SK-N-SH (cell line): ENCODE results near the gene IL31. TPM values are rescaled to one million over a fixed set of nuclear protein-coding genes. Genes with fewer than 3 reads are reported as not detected.

Experiments
- CTCF ChIA-PET: fragments of 300-600, 350-600 bp; formaldehyde crosslinking; extraction: SDS; loops from one replicate; lab custom pipeline; 2021; lab: Yijun Ruan, JAX
- POLR2A ChIA-PET: fragments of 350-600 bp; sonication (Branson Sonifier 250); formaldehyde crosslinking; extraction: SDS; loops from one replicate; lab custom pipeline; 2020; ENCODE audit warnings: antibody characterized with exemption, inconsistent platforms; lab: Yijun Ruan, JAX
- DNase-seq: peaks from one replicate; pipeline ENCODE4 v3.0.0; 2012
- H2AFZ ChIP-seq: fragments of 200-600 bp; sonication (generic); 2 replicates; pipeline ENCODE4 v1.8.1; 2016; ENCODE audit warnings: antibody characterized with exemption, mild to moderate bottlenecking, low read depth
- H3F3A ChIP-seq: fragments of 200-600 bp; sonication (generic); replicated peaks from 2 replicates; pipeline ENCODE3; 2016; ENCODE audit warnings: antibody characterized with exemption, mild to moderate bottlenecking; ENCODE audit not compliant: insufficient read depth
- H3K27ac ChIP-seq, 2 experiments: fragments of 200-500 bp in 1 of 2; fragments of 200-600 bp in 1 of 2; sonication (Bioruptor generic) in 1 of 2; sonication (generic), shearing (Covaris generic) in 1 of 2; 2 replicates each; pipeline versions ENCODE4 v1.5.1 to v1.6.1; 2014 to 2016; ENCODE audit warnings: low read depth in 2 of 2, inconsistent platforms in 1 of 2, low read length in 1 of 2, mild to moderate bottlenecking in 1 of 2, mixed read lengths in 1 of 2
- H3K27me3 ChIP-seq: fragments of 200-600 bp; sonication (generic), shearing (Covaris generic); 2 replicates; pipeline ENCODE4 v1.6.1; 2016; ENCODE audit warnings: mixed run types; ENCODE audit not compliant: insufficient read depth
- H3K36me3 ChIP-seq, 2 experiments: fragments of 200-500 bp in 1 of 2; fragments of 200-600 bp in 1 of 2; sonication (Bioruptor generic) in 1 of 2; sonication (generic) in 1 of 2; replicated peaks in 1 of 2; 2 replicates each; pipeline versions ENCODE3 to v1.5.1; 2014 to 2016; ENCODE audit warnings: low read length in 1 of 2, mild to moderate bottlenecking in 1 of 2; ENCODE audit not compliant: insufficient read depth in 2 of 2, control insufficient read depth in 1 of 2
- H3K4me1 ChIP-seq, 2 experiments: fragments of 200-500 bp in 1 of 2; fragments of 200-600 bp in 1 of 2; sonication (Bioruptor generic) in 1 of 2; sonication (generic), shearing (Covaris generic) in 1 of 2; 2 replicates each; pipeline versions ENCODE4 v1.5.1 to v1.6.1; 2014 to 2016; ENCODE audit warnings: low read depth in 1 of 2, low read length in 1 of 2, mixed run types in 1 of 2; ENCODE audit not compliant: insufficient read depth in 2 of 2, control insufficient read depth in 1 of 2
- H3K4me2 ChIP-seq: fragments of 200-600 bp; sonication (generic), shearing (Covaris generic); 2 replicates; pipeline ENCODE4 v1.6.1; 2017; ENCODE audit warnings: mixed run types
- H3K4me3 ChIP-seq, 2 experiments: fragments of 200-500 bp in 1 of 2; fragments of 200-600 bp in 1 of 2; sonication (Bioruptor generic) in 1 of 2; sonication (generic), shearing (Covaris generic) in 1 of 2; 2 replicates each; pipeline versions ENCODE4 v1.5.1 to v1.8.1; 2014 to 2016; ENCODE audit warnings: low read depth in 2 of 2, inconsistent platforms in 1 of 2, low read length in 1 of 2, mild to moderate bottlenecking in 1 of 2, mixed read lengths in 1 of 2, moderate library complexity in 1 of 2
- H3K79me2 ChIP-seq: fragments of 200-600 bp; sonication (generic); 2 replicates; pipeline ENCODE4 v1.8.1; 2017; ENCODE audit warnings: mild to moderate bottlenecking; ENCODE audit not compliant: insufficient read depth
- H3K9ac ChIP-seq: fragments of 200-600 bp; sonication (generic); 2 replicates; pipeline ENCODE4 v1.6.1; 2017; ENCODE audit warnings: mixed run types
- H3K9me2 ChIP-seq: fragments of 200-600 bp; sonication (generic); 2 replicates; pipeline ENCODE4 v1.6.1; 2017; ENCODE audit warnings: mixed run types
- H3K9me3 ChIP-seq: fragments of 200-600 bp; sonication (generic); 2 replicates; pipeline ENCODE4 v1.6.1; 2017; ENCODE audit warnings: mixed run types, mild to moderate bottlenecking, moderate library complexity
- H4K20me1 ChIP-seq: fragments of 200-600 bp; sonication (generic); 2 replicates; pipeline ENCODE4 v1.6.1; 2017; ENCODE audit warnings: mild to moderate bottlenecking, mixed run types; ENCODE audit not compliant: insufficient read depth
- ELF1 ChIP-seq: IDR thresholded peaks from 2 replicates; pipeline ENCODE4 v1.4.0; 2012
- EZH2phosphoT487 ChIP-seq: fragments of 200-600 bp; sonication (generic); IDR thresholded peaks from 2 replicates; pipeline ENCODE4 v1.6.1; 2017; ENCODE audit warnings: low read depth, mixed run types, mild to moderate bottlenecking, antibody characterized with exemption, moderate library complexity, borderline replicate concordance
- FOSL2 ChIP-seq: IDR thresholded peaks from 2 replicates; pipeline ENCODE4 v1.4.0; 2012; ENCODE audit warnings: low read depth, mild to moderate bottlenecking, moderate library complexity, borderline replicate concordance
- FOXJ3 ChIP-seq: sonication (generic); formaldehyde crosslinking; IDR thresholded peaks from 2 replicates; pipeline ENCODE4 v1.5.1; 2020; ENCODE audit warnings: mild to moderate bottlenecking, missing genetic modification reagents
- MEF2A ChIP-seq: IDR thresholded peaks from 2 replicates; pipeline ENCODE4 v1.4.0; 2012; ENCODE audit warnings: low read depth, borderline replicate concordance
- MXI1 ChIP-seq: IDR thresholded peaks from 2 replicates; pipeline ENCODE4 v1.6.1; 2012; ENCODE audit warnings: mild to moderate bottlenecking, low read depth, low read length, improper control_type of control experiment
- NRF1 ChIP-seq: IDR thresholded peaks from 2 replicates; pipeline ENCODE4 v1.6.1; 2012; ENCODE audit warnings: low read depth, mild to moderate bottlenecking, low read length
- RAD21 ChIP-seq: IDR thresholded peaks from 2 replicates; pipeline ENCODE4 v1.6.1; 2012; ENCODE audit warnings: mild to moderate bottlenecking, low read length
- RXRA ChIP-seq: IDR thresholded peaks from 2 replicates; pipeline ENCODE4 v1.4.0; 2012; ENCODE audit warnings: low read depth, mild to moderate bottlenecking, borderline replicate concordance
- SMC3 ChIP-seq: IDR thresholded peaks from 2 replicates; pipeline ENCODE4 v1.6.1; 2012; ENCODE audit warnings: low read depth, low read length, improper control_type of control experiment
- TAF1 ChIP-seq: IDR thresholded peaks from 2 replicates; pipeline ENCODE4 v1.6.1; 2012; ENCODE audit warnings: low read depth, mild to moderate bottlenecking, low read length, moderate library complexity, borderline replicate concordance
- TEAD4 ChIP-seq: IDR thresholded peaks from 2 replicates; pipeline ENCODE4 v1.4.0; 2012; ENCODE audit warnings: mild to moderate bottlenecking, borderline replicate concordance; ENCODE audit not compliant: insufficient read depth
- WGBS: methylation state at CpG from one replicate; pipeline ENCODE4 v1.1.6; 2017; ENCODE audit warnings: low lambda C conversion rate; 5-methylcytosine and 5-hydroxymethylcytosine counted together
- polyA plus RNA-seq, 3 experiments: library from polyadenylated mRNA; depleted of rRNA; stranded (reverse); fragments of >200 nt; gene quantifications; 2 replicates each; pipeline ENCODE4 v1.2.3, GENCODE V29; 2012
- TF ChIP-seq, protein P1 (sequence below): fragments of 200-600 bp; sonication (generic); IDR thresholded peaks from 2 replicates; pipeline ENCODE4 v1.6.1; 2017; ENCODE audit warnings: antibody characterized with exemption, mild to moderate bottlenecking, moderate library complexity
- TF ChIP-seq, protein P2 (sequence below): IDR thresholded peaks from 2 replicates; pipeline ENCODE4 v1.4.0; 2012; ENCODE audit warnings: low read depth, borderline replicate concordance
- TF ChIP-seq, protein P3 (sequence below): IDR thresholded peaks from 2 replicates; pipeline ENCODE4 v1.4.0; 2012; ENCODE audit warnings: low read depth

The IL31 gene
- polyA plus RNA-seq, 1 of the 3 experiments (the other 2 are of a cell fraction), result not detected

GRCh38 chr12:122137681-122138080 is 36.3 kb downstream of the IL31 start:
- 96% methylated on average over 7 of the region's 11 CpGs for WGBS
- peaks cover 17 to 53% of the 10 kb centered on the region in 2 experiments for H3K36me3 ChIP-seq
- no peaks in the 10 kb centered on the region for H3K9me3 ChIP-seq
- H3K4me3 ChIP-seq, result no peak overlapping the region
- no peak for DNase-seq
- H3F3A ChIP-seq, result no peaks in the 10 kb centered on the region
- no peaks in the 10 kb centered on the region for H3K27me3 ChIP-seq
- no peaks in the 10 kb centered on the region for H4K20me1 ChIP-seq
- no peaks in the 10 kb centered on the region for H3K79me2 ChIP-seq
- no peak overlapping the region for H3K27ac ChIP-seq
- no peak for TF ChIP-seq TAF1
- ChIA-PET CTCF (interaction anchor here (0.8 to 2.3 kb wide), 6 partner anchors 9 to 218 kb away, joined by 3 to 11 read pairs (median 5); no protein-coding TSS in a partner anchor), POLR2A (no interaction called here)
- H3K4me1 ChIP-seq, result no peaks in the 10 kb centered on the region
- no peak overlapping the region for H3K4me2 ChIP-seq
- no peak overlapping the region for H3K9ac ChIP-seq
- no peak overlapping the region for H2AFZ ChIP-seq
- H3K9me2 ChIP-seq, result no peaks in the 10 kb centered on the region

GRCh38 chr12:122137229-122137628 is 36.8 kb downstream of the IL31 start:
- TF ChIP-seq SMC3 (peak; percentile 17; the same call in 1 of the 2 replicates), EZH2phosphoT487 (no peak), RAD21 (0 out of 2 replicates have a peak, but pooled peaks have one; percentile 16)
- TF ChIP-seq, protein P1, sequence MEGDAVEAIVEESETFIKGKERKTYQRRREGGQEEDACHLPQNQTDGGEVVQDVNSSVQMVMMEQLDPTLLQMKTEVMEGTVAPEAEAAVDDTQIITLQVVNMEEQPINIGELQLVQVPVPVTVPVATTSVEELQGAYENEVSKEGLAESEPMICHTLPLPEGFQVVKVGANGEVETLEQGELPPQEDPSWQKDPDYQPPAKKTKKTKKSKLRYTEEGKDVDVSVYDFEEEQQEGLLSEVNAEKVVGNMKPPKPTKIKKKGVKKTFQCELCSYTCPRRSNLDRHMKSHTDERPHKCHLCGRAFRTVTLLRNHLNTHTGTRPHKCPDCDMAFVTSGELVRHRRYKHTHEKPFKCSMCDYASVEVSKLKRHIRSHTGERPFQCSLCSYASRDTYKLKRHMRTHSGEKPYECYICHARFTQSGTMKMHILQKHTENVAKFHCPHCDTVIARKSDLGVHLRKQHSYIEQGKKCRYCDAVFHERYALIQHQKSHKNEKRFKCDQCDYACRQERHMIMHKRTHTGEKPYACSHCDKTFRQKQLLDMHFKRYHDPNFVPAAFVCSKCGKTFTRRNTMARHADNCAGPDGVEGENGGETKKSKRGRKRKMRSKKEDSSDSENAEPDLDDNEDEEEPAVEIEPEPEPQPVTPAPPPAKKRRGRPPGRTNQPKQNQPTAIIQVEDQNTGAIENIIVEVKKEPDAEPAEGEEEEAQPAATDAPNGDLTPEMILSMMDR, result peak; percentile 19; the same call in 1 of the 2 replicates
- no peak overlapping the region for H3K9ac ChIP-seq
- H3K27ac ChIP-seq, result no peak overlapping the region
- no peak for DNase-seq
- H4K20me1 ChIP-seq, result no peaks in the 10 kb centered on the region
- no peaks in the 10 kb centered on the region for H3F3A ChIP-seq
- peaks cover 18 to 53% of the 10 kb centered on the region in 2 experiments for H3K36me3 ChIP-seq
- H3K4me1 ChIP-seq, result no peaks in the 10 kb centered on the region
- WGBS, result 91% methylated on average over 10 of the region's 10 CpGs
- H3K9me3 ChIP-seq, result no peaks in the 10 kb centered on the region
- H3K79me2 ChIP-seq, result no peaks in the 10 kb centered on the region
- no peaks in the 10 kb centered on the region for H3K9me2 ChIP-seq
- CTCF ChIA-PET, result interaction anchor here (2.3 kb wide), 1 partner anchor 53 kb away, joined by 11 read pairs; no protein-coding TSS in a partner anchor
- H3K4me2 ChIP-seq, result no peak overlapping the region
- POLR2A ChIA-PET, result no interaction called here
- H2AFZ ChIP-seq, result no peak overlapping the region
- no peaks in the 10 kb centered on the region for H3K27me3 ChIP-seq
- no peak overlapping the region for H3K4me3 ChIP-seq

DNA sequence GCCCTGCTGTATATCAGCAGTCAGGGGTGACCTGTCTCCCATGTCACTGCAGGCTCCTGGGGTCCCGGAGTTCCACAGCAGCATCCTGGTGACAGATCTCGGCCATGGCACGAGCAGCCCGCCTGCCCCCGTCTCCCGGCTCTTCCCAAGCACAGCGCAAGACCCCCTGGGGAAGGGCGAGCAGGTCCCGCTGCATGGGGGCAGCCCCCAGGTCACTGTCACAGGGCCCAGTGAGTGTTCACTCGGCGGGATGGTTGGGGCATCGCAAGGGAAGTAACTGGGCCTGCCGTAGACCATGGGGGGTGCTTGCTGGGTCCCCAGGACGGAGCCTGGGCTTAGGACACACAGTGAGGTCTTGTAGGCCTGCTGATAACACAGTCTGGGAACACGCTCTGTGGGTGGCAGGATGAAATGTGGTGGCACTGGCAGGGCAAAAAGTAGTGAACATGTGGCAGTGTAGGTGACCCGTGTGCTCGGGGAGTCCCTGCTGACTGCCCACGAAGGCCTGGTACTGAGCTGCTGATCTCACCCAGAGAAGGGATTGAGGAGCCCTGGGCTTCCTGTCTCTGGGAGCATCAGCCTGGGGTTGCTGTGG is 38.5 kb downstream of the IL31 start:
- H3K4me1 ChIP-seq, result no peaks in the 10 kb centered on the region
- peaks cover 21 to 40% of the 10 kb centered on the region in 2 experiments for H3K36me3 ChIP-seq
- H3K4me2 ChIP-seq, result no peak overlapping the region
- H3K27me3 ChIP-seq, result no peaks in the 10 kb centered on the region
- no peaks in the 10 kb centered on the region for H3K9me3 ChIP-seq
- H3F3A ChIP-seq, result peaks cover 7% of the 10 kb centered on the region
- ChIA-PET CTCF (interaction anchor here (1.5 kb wide), 1 partner anchor 12 kb away, joined by 3 read pairs; no protein-coding TSS in a partner anchor), POLR2A (no interaction called here)
- H3K9ac ChIP-seq, result no peak overlapping the region
- no peaks in the 10 kb centered on the region for H3K79me2 ChIP-seq
- no peak overlapping the region for H3K27ac ChIP-seq
- WGBS, result 100% methylated on average over 10 of the region's 18 CpGs
- no peaks in the 10 kb centered on the region for H3K9me2 ChIP-seq
- H4K20me1 ChIP-seq, result 0 out of 2 replicates have a peak, but pooled peaks cover 4% of the 10 kb centered on the region
- H2AFZ ChIP-seq, result no peak overlapping the region
- H3K4me3 ChIP-seq, result no peak overlapping the region
- no peak for DNase-seq
- TF ChIP-seq FOXJ3 (CRISPR knock-in tag) (no peak), FOSL2 (no peak), TAF1 (no peak), MXI1 (no peak), TEAD4 (no peak), RXRA (no peak), RAD21 (no peak), NRF1 (no peak), MEF2A (no peak), ELF1 (no peak)
- TF ChIP-seq, protein P2, sequence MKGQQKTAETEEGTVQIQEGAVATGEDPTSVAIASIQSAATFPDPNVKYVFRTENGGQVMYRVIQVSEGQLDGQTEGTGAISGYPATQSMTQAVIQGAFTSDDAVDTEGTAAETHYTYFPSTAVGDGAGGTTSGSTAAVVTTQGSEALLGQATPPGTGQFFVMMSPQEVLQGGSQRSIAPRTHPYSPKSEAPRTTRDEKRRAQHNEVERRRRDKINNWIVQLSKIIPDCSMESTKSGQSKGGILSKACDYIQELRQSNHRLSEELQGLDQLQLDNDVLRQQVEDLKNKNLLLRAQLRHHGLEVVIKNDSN, result no peak
- TF ChIP-seq, protein P1, result no peak
- TF ChIP-seq, protein P3, sequence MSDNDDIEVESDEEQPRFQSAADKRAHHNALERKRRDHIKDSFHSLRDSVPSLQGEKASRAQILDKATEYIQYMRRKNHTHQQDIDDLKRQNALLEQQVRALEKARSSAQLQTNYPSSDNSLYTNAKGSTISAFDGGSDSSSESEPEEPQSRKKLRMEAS, result no peak
